Measurements from ENCODE around the gene CYP19A1.

The CYP19A1 gene

DNA sequence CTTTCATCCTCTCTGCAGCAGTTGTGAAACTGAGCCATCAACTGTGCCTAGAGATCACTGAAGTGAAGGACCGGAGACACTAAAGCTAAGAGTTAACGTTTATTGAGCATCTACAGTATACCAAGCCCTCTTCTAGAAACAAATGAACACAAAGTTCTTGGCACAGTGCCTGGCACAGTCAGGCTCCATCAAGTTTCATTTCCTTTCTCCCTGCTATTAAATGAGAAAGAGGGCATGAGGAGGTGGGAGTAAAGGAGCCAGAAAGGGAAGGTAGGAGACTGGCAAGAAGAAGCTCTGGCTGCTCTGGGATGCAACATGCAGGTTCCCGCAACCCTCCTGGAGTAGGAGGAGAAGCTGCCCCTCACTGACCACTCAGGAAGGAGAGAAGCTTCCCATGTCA, 30.6 kb downstream of the CYP19A1 start:
- TF ChIP-seq, protein P1, sequence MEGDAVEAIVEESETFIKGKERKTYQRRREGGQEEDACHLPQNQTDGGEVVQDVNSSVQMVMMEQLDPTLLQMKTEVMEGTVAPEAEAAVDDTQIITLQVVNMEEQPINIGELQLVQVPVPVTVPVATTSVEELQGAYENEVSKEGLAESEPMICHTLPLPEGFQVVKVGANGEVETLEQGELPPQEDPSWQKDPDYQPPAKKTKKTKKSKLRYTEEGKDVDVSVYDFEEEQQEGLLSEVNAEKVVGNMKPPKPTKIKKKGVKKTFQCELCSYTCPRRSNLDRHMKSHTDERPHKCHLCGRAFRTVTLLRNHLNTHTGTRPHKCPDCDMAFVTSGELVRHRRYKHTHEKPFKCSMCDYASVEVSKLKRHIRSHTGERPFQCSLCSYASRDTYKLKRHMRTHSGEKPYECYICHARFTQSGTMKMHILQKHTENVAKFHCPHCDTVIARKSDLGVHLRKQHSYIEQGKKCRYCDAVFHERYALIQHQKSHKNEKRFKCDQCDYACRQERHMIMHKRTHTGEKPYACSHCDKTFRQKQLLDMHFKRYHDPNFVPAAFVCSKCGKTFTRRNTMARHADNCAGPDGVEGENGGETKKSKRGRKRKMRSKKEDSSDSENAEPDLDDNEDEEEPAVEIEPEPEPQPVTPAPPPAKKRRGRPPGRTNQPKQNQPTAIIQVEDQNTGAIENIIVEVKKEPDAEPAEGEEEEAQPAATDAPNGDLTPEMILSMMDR (IDR thresholded peaks at IDR 0.05) = no peak
- Histone ChIP-seq H3K36me3 (no peaks in the 10 kb centered on the region), H3K27me3 (no peaks in the 10 kb centered on the region), H3K4me3 (ENCODE audit: low read depth in 1 of 2, low read length in 1 of 2) (no peak overlapping the region), H3K4me1 (ENCODE audit: control insufficient read depth in 1 of 2, insufficient read depth in 1 of 2, low read depth in 1 of 2, low read length in 1 of 2) (peaks cover 10 to 13% of the 10 kb centered on the region in 2 experiments), H3K9me3 (no peaks in the 10 kb centered on the region), H3K27ac (no peak overlapping the region)

DNA sequence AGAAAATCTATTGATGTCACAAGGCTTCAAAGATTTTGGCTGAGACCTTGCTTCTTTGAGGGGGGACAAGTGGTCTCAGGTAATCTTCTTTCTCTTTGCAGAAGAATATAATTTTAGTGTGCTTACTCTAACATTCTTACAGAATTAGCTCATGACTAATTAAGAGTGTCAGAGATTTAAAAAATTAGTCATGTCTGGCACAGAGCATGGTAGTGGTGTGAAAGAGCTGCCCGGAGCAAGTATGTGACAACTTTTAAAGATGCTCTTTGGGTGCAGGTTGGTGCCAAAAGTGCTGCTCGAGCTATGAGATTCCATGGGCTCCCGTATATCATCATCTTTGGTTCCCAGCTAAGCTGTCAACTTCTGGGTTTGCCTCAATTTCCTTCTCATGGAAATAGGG, 31.1 kb downstream of the CYP19A1 start:
- H3K27me3 ChIP-seq = no peaks in the 10 kb centered on the region
- no peak overlapping the region for H3K4me3 ChIP-seq (ENCODE audit: low read depth in 1 of 2, low read length in 1 of 2)
- H3K4me1 ChIP-seq (ENCODE audit: control insufficient read depth in 1 of 2, insufficient read depth in 1 of 2, low read depth in 1 of 2, low read length in 1 of 2) = peaks cover 5 to 8% of the 10 kb centered on the region in 2 experiments
- no peak overlapping the region for H3K27ac ChIP-seq
- TF ChIP-seq, protein P1 (IDR thresholded peaks at IDR 0.05) = no peak
- no peaks in the 10 kb centered on the region for H3K9me3 ChIP-seq
- no peaks in the 10 kb centered on the region for H3K36me3 ChIP-seq

DNA sequence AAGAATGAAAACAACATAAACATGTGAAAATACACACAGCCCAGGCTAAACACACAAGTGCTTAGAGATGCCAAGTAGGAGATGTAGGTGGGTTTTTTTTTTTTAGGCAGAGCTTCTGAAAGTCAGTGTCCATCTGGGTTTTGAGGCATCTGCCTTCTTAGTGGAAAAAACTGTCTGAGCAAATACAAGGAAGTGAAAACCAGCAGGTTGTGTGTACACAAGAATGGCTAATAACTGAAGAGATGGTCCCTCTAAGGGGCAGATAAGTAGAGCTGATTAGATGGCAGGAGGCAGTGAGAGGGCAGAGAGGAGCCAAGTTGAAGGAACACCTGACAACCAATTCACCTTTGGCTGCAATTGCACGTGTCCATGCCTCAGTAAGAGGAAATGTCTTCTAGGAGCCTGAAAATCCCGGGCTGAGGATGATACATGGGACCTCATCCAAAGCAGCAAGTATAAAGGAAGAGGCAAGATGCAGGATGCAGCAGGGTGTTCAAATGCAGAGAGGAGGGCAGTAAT, 34.9 kb downstream of the CYP19A1 start:
- Histone ChIP-seq H3K27ac (no peak overlapping the region), H3K9me3 (no peaks in the 10 kb centered on the region), H3K27me3 (no peaks in the 10 kb centered on the region), H3K4me3 (ENCODE audit: low read depth in 1 of 2, low read length in 1 of 2) (no peak overlapping the region), H3K36me3 (no peaks in the 10 kb centered on the region), H3K4me1 (ENCODE audit: control insufficient read depth in 1 of 2, insufficient read depth in 1 of 2, low read depth in 1 of 2, low read length in 1 of 2) (no peaks in the 10 kb centered on the region)
- TF ChIP-seq, protein P1 (IDR thresholded peaks at IDR 0.05) = no peak

DNA sequence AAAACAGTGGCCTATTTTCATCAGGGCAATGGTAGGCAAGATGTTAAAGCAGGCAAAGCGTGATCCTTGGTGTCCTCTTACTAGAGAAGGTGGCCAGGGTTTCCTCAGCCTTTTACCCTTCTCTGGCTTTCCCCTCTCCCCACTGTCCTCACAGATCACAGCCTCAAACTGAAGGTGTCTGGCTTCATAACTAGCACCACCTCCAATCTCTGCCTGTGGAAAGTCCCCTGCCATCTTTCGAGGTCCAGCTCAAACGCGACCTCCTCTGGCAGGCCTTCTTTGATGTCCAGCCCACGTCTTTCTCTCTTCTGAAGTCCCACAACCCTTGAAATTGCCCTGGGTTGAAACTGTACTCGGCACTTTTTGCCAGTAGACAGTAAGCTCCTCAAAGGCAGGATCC, 35.9 kb downstream of the CYP19A1 start:
- Histone ChIP-seq H3K27ac (no peak overlapping the region), H3K9me3 (no peaks in the 10 kb centered on the region), H3K4me1 (ENCODE audit: control insufficient read depth in 1 of 2, insufficient read depth in 1 of 2, low read depth in 1 of 2, low read length in 1 of 2) (no peaks in the 10 kb centered on the region), H3K36me3 (no peaks in the 10 kb centered on the region), H3K4me3 (ENCODE audit: low read depth in 1 of 2, low read length in 1 of 2) (no peak overlapping the region), H3K27me3 (no peaks in the 10 kb centered on the region)
- TF ChIP-seq, protein P1 (IDR thresholded peaks at IDR 0.05) = no peak

DNA sequence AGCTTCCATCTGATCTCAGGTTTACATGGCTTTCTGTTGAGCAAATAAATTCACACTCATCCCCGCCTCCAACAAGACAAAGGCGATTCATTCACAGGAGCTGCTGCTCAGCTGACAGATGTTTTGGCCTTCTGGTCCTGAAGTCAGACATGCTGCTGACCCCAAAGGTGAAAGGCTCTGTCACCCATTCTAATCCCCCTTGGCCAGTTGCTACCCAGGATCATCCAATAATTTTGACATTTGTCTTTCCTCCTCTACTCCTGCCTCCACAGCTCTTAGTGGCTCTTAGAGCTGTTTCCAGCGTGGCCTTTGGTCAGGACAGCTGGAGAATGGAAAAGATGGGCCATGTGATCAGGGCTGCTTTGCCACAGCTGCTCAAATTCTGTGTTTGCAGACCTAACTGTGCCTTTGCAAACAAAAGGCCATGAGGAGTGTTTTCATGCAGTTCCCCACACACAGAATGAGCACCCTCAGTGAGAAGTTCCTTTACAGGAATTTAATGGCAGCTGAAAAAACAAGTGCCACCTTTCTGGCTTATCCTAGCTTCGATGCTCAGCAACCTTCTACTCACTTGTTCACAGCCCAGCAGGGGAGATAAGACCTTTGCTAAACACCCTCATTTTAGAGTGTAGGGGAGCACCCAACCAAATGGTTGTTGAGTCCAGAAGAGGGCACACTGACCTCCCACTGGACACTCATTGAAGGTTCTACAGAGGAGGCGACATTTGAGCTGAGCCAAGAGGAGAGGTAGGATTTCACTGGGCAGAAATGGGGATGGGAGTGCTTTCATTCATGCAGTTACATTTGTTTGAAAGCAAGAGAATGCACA, 39.0 kb downstream of the CYP19A1 start:
- Histone ChIP-seq H3K9me3 (no peaks in the 10 kb centered on the region), H3K4me3 (ENCODE audit: low read depth in 1 of 2, low read length in 1 of 2) (no peak overlapping the region), H3K27ac (no peak overlapping the region), H3K27me3 (no peaks in the 10 kb centered on the region), H3K36me3 (no peaks in the 10 kb centered on the region), H3K4me1 (ENCODE audit: control insufficient read depth in 1 of 2, insufficient read depth in 1 of 2, low read depth in 1 of 2, low read length in 1 of 2) (no peaks in the 10 kb centered on the region)
- TF ChIP-seq, protein P1 (IDR thresholded peaks at IDR 0.05) = no peak

Measured in neutrophil (primary cell).